Neural progenitor cell (in vitro differentiated cells): ENCODE results near the gene VAV3. TPM values are rescaled to one million over a fixed set of nuclear protein-coding genes. Genes with fewer than 3 reads are reported as not detected.

Experiments
- DNase-seq: peaks from one replicate; pipeline ENCODE4 v3.0.0-alpha.2; 2016; ENCODE audit warnings: low spot score
- H2AFZ ChIP-seq: fragments of 200-600 bp; sonication (generic); replicated peaks from 2 replicates; pipeline ENCODE4 v1.6.1; 2016; ENCODE audit warnings: antibody characterized with exemption
- H3F3A ChIP-seq: fragments of 200-600 bp; sonication (generic); 2 replicates; pipeline ENCODE4 v1.6.1; 2016; ENCODE audit warnings: antibody characterized with exemption, low read depth
- H3K27ac ChIP-seq: fragments of 200-600 bp; sonication (generic); 2 replicates; pipeline ENCODE4 v1.5.1; 2016; ENCODE audit warnings: mild to moderate bottlenecking
- H3K27me3 ChIP-seq: fragments of 200-600 bp; sonication (generic); 2 replicates; pipeline ENCODE4 v1.6.1; 2016; ENCODE audit warnings: mild to moderate bottlenecking, moderate library complexity
- H3K36me3 ChIP-seq: fragments of 200-600 bp; sonication (generic); 2 replicates; pipeline ENCODE4 v1.5.1; 2016
- H3K4me1 ChIP-seq: fragments of 200-600 bp; sonication (generic); 2 replicates; pipeline ENCODE4 v1.6.1; 2016; ENCODE audit warnings: mixed run types
- H3K4me2 ChIP-seq: fragments of 200-600 bp; sonication (generic); 2 replicates; pipeline ENCODE4 v1.6.1; 2016
- H3K4me3 ChIP-seq: fragments of 200-600 bp; sonication (generic); 2 replicates; pipeline ENCODE4 v1.5.1; 2016
- H3K79me2 ChIP-seq: fragments of 200-600 bp; sonication (generic); 2 replicates; pipeline ENCODE4 v1.6.1; 2016; ENCODE audit warnings: low read depth
- H3K9ac ChIP-seq: fragments of 200-600 bp; sonication (generic); 2 replicates; pipeline ENCODE4 v1.6.1; 2016
- H3K9me3 ChIP-seq: fragments of 200-600 bp; sonication (generic); 2 replicates; pipeline ENCODE4 v1.5.1; 2016; ENCODE audit warnings: low read depth
- H4K20me1 ChIP-seq: fragments of 200-600 bp; sonication (generic); 2 replicates; pipeline ENCODE4 v1.6.1; 2016; ENCODE audit warnings: low read depth
- H3K27ac Mint-ChIP-seq: 3 replicates; pipeline ENCODE4 v1.8.0; 2021; ENCODE audit warnings: mixed read lengths
- H3K27me3 Mint-ChIP-seq: 2 replicates; pipeline ENCODE4 v1.8.0; 2022; ENCODE audit warnings: low read depth, mild to moderate bottlenecking, inconsistent platforms, moderate library complexity, mixed read lengths; ENCODE audit not compliant: insufficient read depth
- H3K36me3 Mint-ChIP-seq: 3 replicates; pipeline ENCODE4 v1.8.0; 2021; ENCODE audit warnings: mixed read lengths
- H3K4me1 Mint-ChIP-seq: 3 replicates; pipeline ENCODE4 v1.8.0; 2021; ENCODE audit warnings: mixed read lengths
- H3K4me3 Mint-ChIP-seq: 3 replicates; pipeline ENCODE4 v1.8.0; 2021; ENCODE audit warnings: mild to moderate bottlenecking, moderate library complexity, mixed read lengths
- H3K9me3 Mint-ChIP-seq: 3 replicates; pipeline ENCODE4 v1.8.0; 2020; ENCODE audit warnings: mixed read lengths
- CTCF ChIP-seq: fragments of 200-600 bp; sonication (generic); IDR thresholded peaks from 2 replicates; pipeline ENCODE4 v1.5.1; 2017; ENCODE audit warnings: antibody characterized with exemption, mild to moderate bottlenecking
- EZH2 ChIP-seq: fragments of 200-600 bp; sonication (generic); IDR thresholded peaks from 2 replicates; pipeline ENCODE4 v1.6.1; 2017; ENCODE audit warnings: antibody characterized with exemption, mild to moderate bottlenecking, moderate library complexity
- EZH2phosphoT487 ChIP-seq: fragments of 200-600 bp; sonication (generic); IDR thresholded peaks from 2 replicates; pipeline ENCODE4 v1.6.1; 2017; ENCODE audit warnings: antibody characterized with exemption
- total RNA-seq: library from RNA; depleted of rRNA; stranded (reverse); fragments of >200 nt; gene quantifications from 2 replicates; pipeline ENCODE4 v1.2.3, GENCODE V29; 2015; ENCODE audit warnings: low replicate concordance

The VAV3 gene
- total RNA-seq, 1 donor from 2014 or later: 1.7 TPM

DNA sequence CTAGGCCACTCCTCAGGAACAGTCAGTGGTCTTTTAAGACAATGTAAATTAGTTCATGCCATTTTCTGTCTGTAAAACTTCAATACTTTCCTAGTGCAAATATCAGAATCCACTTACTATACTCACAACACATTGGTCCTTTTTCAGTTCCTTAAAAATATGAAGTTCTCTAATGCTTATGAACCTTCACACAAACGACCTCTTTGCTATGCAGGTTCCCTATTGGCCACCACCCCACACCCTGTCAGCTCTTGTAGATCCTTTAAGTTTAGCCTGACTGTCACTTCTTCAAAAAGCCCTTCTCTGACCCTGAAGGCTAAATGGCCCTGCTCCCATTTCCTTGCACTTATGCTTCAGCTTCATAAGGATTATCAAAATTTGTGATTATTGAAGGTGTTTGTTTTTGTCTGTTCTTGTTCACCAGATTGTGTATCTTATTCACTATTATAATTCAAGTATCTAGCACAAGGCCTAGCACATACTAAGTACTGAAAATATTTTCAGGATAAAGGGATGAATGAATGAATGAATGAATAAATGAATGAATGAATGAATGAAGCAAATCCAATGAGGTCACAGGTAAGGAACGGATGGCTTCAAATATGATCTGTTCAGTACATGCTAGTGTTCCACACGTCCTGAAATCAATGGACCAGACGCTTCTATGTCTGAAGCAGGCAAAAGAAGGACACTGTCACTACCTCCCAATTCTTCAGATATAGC is 373.9 kb downstream of the VAV3 start:
- Histone ChIP-seq H3K27me3 (no peaks in the 10 kb centered on the region), H3K79me2 (no peaks in the 10 kb centered on the region), H3K9ac (no peak overlapping the region), H4K20me1 (no peaks in the 10 kb centered on the region), H3F3A (no peaks in the 10 kb centered on the region), H3K9me3 (no peaks in the 10 kb centered on the region), H3K36me3 (no peaks in the 10 kb centered on the region), H3K4me2 (no peak overlapping the region), H2AFZ (no peak overlapping the region), H3K27ac (no peak overlapping the region), H3K4me1 (peaks cover 14% of the 10 kb centered on the region), H3K4me3 (no peak overlapping the region)
- Mint-ChIP-seq H3K27ac (no peak overlapping the region), H3K9me3 (no peaks in the 10 kb centered on the region), H3K36me3 (no peaks in the 10 kb centered on the region), H3K27me3 (no peaks in the 10 kb centered on the region), H3K4me3 (no peak overlapping the region), H3K4me1 (no peaks in the 10 kb centered on the region)
- TF ChIP-seq EZH2: no peak
- TF ChIP-seq EZH2phosphoT487: no peak
- no peak for TF ChIP-seq CTCF
- DNase-seq: no peak

DNA sequence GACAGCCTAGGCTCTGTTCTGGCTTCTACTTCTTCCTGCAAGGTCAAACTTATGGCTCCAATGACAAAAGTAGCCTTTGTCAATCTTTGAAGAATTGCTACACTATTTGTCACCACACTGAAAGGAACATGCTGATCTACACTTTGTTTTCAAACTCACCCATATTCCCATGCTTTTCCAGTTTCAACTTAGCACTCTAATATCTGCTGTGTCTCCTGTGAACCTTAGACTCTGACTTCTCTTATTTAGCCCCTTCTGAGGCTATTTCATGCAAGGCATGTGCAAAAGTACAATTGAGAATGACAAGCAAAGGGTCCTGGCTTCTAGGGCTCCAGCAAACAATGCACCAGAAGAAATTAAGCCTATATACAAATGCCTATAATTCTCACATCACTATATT is 374.9 kb downstream of the VAV3 start:
- H3K9me3 ChIP-seq: no peaks in the 10 kb centered on the region
- TF ChIP-seq EZH2phosphoT487 (no peak), CTCF (no peak), EZH2 (no peak)
- peaks cover 14% of the 10 kb centered on the region for H3K4me1 ChIP-seq
- no peak for DNase-seq
- no peaks in the 10 kb centered on the region for H3K27me3 ChIP-seq
- no peaks in the 10 kb centered on the region for H3K27me3 Mint-ChIP-seq
- H3K4me3 Mint-ChIP-seq: no peak overlapping the region
- no peaks in the 10 kb centered on the region for H3K79me2 ChIP-seq
- no peaks in the 10 kb centered on the region for H3K4me1 Mint-ChIP-seq
- H3K4me3 ChIP-seq: no peak overlapping the region
- H3K4me2 ChIP-seq: no peak overlapping the region
- H3K9ac ChIP-seq: no peak overlapping the region
- H3K36me3 ChIP-seq: no peaks in the 10 kb centered on the region
- no peak overlapping the region for H3K27ac ChIP-seq
- H3F3A ChIP-seq: no peaks in the 10 kb centered on the region
- no peak overlapping the region for H2AFZ ChIP-seq
- no peak overlapping the region for H3K27ac Mint-ChIP-seq
- no peaks in the 10 kb centered on the region for H4K20me1 ChIP-seq
- H3K36me3 Mint-ChIP-seq: no peaks in the 10 kb centered on the region
- H3K9me3 Mint-ChIP-seq: no peaks in the 10 kb centered on the region

- Mint-ChIP-seq H3K4me3 (no peak overlapping the region), H3K27ac (no peak overlapping the region), H3K27me3 (no peaks in the 10 kb centered on the region), H3K36me3 (no peaks in the 10 kb centered on the region), H3K9me3 (no peaks in the 10 kb centered on the region), H3K4me1 (no peaks in the 10 kb centered on the region)
- TF ChIP-seq EZH2phosphoT487 (no peak), EZH2 (no peak), CTCF (no peak)
- Histone ChIP-seq H4K20me1 (no peaks in the 10 kb centered on the region), H3K4me2 (no peak overlapping the region), H3K9me3 (no peaks in the 10 kb centered on the region), H3K27ac (no peak overlapping the region), H3K4me3 (no peak overlapping the region), H3K9ac (no peak overlapping the region), H3F3A (no peaks in the 10 kb centered on the region), H3K36me3 (no peaks in the 10 kb centered on the region), H3K79me2 (no peaks in the 10 kb centered on the region), H3K4me1 (peaks cover 10% of the 10 kb centered on the region), H3K27me3 (no peaks in the 10 kb centered on the region), H2AFZ (no peak overlapping the region)
- no peak for DNase-seq
Observed at GRCh38 chr1:107588321-107588720, 376.7 kb downstream of the VAV3 start.
